Activated T-cell treated with anti-CD3 and anti-CD28 coated beads for 1 hour (primary cell): ENCODE results near the gene PTPRM.

Experiments
- DNase-seq: peaks from one replicate; pipeline ENCODE4 v3.0.0-alpha.2; 2020; ENCODE audit warnings: low read depth

Gene PTPRM

GRCh38 chr18:8400193-8400752 is 833.2 kb downstream of the PTPRM start:
- no peak for DNase-seq

DNA sequence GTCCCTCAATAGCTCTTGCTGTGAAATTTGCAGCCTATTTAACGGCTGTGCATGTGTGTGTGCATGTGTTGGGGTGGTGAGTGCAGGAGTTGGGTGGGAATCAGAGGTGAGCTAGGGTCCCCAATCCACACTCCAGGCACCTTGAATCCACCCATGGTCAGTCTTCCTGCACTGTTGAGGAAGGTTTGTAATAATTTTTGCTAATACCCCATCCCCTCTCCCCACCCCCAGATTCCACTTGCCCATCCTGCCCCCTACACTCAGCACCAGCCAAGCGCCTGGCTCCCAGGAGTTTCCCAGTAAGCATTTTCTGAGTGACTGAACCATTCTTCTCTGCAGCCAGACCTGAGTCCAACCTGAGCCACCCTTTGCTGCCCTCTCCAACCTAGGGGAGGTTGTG is 833.7 kb downstream of the PTPRM start:
- DNase-seq = no peak

DNA sequence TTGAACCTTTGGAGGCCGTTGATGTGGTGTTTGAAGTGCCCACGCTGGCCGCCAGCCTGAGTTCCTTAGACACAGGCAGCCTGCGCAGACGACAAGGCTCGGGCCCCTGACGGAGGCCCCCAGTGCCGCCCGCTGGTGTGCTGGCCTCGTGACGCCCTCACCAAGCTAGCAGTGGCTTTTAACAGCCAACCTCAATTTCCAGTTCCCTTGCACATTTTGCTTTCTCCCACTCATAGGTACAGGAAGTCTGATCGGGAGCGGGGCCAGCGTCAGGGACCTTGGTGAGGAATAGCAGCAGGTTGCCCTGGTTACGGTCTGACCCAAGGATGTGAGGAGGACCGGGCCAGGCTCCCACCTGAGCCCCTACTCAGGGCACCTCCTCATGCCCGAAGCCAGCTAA is 834.5 kb downstream of the PTPRM start:
- no peak for DNase-seq

- no peak for DNase-seq
These were observed 835.1 kb downstream of the PTPRM start for GRCh38 chr18:8402237-8402636.

DNA sequence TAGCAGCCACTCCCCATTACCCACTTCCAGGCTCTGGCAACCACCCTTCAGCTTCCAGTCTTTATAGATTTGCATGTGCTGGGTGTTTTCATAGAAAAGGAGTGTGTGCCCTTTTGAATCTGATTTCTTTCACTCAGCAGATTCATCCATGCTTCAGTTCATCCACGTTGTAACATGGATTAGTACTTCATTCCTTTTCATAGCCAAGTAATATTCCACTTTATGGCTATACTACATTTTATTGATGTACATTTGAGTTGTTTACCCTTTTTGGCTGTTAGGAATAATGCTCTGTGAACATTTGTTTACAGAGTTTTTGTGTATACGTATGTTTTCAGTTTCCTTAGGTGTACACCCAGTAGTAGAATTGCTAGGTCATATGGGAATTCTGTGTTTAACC is 836.6 kb downstream of the PTPRM start:
- no peak for DNase-seq

- DNase-seq = no peak
These were observed 839.2 kb downstream of the PTPRM start for GRCh38 chr18:8406186-8406867.

GRCh38 chr18:8406868-8407250 is 839.7 kb downstream of the PTPRM start:
- no peak for DNase-seq

- no peak for DNase-seq
These were observed 842.0 kb downstream of the PTPRM start for GRCh38 chr18:8409151-8409550.

DNA sequence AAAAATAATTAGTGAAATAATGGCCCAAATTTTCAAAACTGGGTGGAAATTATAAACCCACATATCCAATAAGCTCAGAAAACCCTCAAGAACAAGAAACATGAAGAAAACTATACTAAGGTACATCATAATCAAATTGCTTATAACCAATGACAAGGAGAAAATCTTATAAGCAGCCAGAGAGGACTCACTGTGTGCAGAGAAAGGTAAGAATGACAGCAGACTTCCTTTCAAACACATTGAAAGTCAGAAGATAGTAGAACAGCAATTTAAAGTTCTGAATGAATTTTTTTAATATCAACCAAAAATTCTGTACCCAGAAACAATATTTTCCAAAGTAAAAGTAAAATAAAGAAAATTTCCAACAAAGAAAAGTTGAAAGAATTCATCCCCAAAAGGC is 844.4 kb downstream of the PTPRM start:
- DNase-seq = no peak

GRCh38 chr18:8412117-8412516 is 845.0 kb downstream of the PTPRM start:
- no peak for DNase-seq

DNA sequence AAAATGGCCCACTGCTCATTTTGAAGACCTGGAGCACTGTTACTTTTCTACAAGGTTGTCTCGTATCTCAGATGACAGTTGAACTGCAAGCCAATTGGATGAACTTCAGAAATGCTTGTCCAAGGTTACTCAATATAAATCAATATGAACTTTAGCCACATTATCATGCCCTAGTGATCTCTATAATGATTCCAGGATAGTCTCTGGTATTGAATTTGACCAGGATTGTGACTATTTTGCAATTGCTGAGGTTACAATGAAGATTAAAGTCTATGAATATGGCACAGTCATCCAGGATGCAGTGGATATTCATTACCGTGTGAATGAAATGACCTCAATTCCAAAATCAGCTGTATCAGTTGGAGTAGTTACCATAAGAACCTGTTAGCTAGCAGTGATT is 846.1 kb downstream of the PTPRM start:
- no peak for DNase-seq

DNA sequence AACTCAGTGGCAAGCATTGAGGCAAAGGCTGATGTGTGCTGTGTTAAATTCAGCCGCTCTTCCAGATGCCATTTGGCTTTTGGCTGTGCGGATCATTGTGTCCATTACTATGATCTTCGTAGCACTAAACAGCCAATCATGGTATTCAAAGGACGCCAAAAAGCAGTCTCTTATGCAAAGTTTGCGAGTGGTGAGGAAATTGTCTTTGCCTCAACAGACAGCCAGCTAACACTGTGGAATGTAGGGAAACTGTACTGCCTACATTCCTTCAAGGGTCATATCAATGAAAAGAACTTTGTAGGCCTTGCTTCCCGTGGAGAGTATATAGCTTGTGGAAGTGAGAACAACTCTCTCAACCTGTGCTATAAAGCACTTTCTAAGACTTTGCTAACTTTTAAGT is 846.6 kb downstream of the PTPRM start:
- DNase-seq = no peak

DNA sequence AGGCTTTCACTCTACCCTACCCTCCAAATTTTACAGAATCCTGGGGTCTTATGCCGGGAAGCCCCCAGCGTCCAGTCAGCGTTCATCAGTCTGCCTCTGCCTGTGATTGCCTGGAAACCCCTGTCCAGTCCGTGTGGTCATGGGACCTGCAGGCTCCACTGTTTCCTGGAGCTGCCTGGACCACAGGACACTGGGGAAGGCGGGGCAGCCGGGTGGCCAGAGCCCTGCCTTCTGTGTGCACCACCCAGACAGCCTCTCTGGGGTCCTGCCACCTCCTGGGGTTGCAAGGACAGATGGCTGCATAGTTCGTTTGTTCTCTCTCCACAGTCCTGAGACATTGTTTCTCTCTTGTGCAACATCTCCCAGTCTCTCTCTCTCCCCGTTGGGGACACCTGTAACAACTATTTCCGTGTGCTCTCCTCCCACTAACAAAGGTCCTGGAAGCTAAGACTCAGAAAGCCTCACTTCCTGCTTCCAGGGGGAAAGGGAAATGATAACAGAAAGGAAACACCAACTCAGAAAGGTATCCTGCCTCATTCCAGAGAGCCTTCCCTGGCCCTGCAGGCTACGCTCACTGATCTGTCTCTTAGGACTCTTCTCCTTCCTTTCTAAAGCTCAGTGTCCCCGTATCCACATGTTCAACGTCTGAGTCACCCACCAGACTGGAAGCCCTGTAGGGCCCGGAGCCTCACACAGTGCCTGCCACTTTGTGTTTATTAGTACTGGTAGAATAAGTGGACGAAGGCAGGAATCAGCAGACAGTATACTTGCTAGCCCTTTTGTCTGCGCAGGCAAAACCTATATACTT is 849.3 kb downstream of the PTPRM start:
- no peak for DNase-seq

- DNase-seq = no peak
These were observed 855.3 kb downstream of the PTPRM start for GRCh38 chr18:8422391-8422790.

- no peak for DNase-seq
These were observed 856.0 kb downstream of the PTPRM start for GRCh38 chr18:8423051-8423557.

GRCh38 chr18:8424481-8424880 is 857.4 kb downstream of the PTPRM start:
- DNase-seq = no peak

GRCh38 chr18:8424917-8425725 is 858.0 kb downstream of the PTPRM start:
- DNase-seq = no peak

GRCh38 chr18:8426401-8426800 is 859.3 kb downstream of the PTPRM start:
- no peak for DNase-seq

DNA sequence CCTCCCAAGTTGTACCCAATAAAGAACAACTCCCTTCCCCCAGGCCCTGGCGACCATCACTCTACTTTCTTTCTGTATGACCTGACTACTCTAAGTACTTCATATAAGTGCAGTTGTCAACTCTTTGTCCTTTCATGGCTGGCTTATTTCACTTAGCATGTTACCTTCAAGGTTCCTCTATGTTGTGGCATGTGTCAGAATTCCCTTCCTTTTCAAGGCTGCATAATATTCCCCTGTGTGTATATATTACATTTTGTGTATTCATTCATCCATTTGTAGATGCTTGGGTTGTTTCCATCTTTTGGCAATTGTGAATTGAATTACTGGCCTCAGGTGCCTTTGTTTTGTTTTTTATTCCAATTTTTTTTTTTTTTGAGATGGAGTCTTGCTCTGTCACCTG is 860.2 kb downstream of the PTPRM start:
- DNase-seq = no peak

GRCh38 chr18:8428951-8429350 is 861.8 kb downstream of the PTPRM start:
- no peak for DNase-seq

- DNase-seq = no peak
These were observed 863.9 kb downstream of the PTPRM start for GRCh38 chr18:8431036-8431435.

DNA sequence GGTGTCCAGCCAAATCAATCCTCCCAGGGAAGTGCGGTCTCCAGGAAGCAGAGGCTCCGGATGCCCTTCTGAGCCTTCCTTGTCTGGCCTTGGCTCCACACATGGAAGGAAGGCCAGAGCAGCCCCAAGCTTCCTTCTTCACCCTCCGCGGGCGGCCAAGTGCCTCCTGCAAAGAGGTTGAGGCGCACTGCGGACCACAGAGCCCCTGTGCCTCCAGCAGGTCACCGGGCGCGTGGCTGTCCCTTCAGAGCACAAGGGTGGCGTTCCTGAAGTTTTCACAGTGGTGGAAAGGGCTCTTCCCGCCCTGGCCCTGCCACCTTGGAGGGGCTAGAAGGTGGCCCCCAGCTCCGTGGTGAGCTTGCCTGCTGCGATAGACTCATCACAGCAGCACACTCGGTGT is 866.2 kb downstream of the PTPRM start:
- no peak for DNase-seq
